CD4-positive, alpha-beta T cell treated with Interleukin-15 for 1 hour (primary cell): Measurements from ENCODE around the gene ASAP2.

Experiments
- DNase-seq: peaks from one replicate; pipeline ENCODE4 v3.0.0-alpha.2; 2020

ASAP2 gene

DNA sequence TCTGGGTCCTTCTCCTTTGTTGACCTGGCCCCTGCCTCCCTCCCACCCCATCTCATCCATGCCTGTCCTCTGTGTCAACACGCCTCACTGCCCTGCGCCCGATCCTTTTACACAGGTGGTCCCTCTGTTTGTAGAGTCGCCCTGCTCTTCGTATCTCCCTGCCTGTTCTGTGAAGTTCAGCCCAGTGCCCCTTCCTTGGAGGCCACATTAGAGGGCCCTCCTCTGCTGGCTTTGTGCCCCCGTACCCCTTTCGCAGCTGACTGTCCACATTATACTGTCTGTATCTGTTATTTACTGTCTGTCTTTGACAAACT is 25.5 kb downstream of the ASAP2 start:
- DNase-seq = no peak

DNA sequence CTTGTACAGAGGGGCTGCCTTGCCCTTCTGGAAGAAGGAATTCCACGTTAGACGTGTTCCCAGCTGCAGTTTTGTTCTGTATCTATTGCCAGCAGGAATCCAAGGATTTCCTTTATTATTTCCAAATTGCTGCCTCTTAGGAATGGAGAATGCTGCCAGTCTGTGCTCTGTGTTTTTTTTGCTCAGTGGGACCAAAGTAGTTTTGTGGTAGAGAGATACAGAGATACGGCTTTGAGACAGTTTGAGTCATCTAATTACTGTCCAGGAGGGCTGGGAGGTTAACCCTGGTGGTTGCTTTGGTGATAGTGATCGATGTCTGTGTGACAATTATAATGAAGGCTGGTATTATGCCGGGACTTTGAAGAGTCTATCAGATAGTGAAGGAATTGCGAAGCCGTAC is 26.3 kb downstream of the ASAP2 start:
- DNase-seq = no peak

DNA sequence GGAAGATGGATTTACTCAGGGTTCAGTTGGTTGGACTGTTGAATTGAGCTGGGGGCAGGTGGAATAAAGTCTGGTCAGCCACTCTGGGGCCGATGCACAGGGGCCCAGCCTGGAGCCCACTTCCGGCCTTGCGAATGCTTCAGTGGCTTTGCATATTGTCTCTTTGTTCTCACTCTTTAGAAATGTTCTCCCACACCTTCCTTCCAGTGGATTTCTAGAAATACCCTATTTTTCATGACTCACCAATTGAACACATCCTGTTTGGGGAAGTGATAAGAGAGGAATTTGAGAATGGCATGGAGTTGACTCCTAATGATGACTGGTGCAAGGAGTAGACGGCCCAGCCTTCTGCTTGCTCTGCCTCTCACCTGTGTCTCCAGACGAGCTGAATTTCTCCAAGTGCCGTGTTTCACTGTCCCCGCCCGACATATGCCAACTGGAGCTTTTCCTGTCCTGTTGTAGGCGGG is 28.1 kb downstream of the ASAP2 start:
- DNase-seq = no peak

DNA sequence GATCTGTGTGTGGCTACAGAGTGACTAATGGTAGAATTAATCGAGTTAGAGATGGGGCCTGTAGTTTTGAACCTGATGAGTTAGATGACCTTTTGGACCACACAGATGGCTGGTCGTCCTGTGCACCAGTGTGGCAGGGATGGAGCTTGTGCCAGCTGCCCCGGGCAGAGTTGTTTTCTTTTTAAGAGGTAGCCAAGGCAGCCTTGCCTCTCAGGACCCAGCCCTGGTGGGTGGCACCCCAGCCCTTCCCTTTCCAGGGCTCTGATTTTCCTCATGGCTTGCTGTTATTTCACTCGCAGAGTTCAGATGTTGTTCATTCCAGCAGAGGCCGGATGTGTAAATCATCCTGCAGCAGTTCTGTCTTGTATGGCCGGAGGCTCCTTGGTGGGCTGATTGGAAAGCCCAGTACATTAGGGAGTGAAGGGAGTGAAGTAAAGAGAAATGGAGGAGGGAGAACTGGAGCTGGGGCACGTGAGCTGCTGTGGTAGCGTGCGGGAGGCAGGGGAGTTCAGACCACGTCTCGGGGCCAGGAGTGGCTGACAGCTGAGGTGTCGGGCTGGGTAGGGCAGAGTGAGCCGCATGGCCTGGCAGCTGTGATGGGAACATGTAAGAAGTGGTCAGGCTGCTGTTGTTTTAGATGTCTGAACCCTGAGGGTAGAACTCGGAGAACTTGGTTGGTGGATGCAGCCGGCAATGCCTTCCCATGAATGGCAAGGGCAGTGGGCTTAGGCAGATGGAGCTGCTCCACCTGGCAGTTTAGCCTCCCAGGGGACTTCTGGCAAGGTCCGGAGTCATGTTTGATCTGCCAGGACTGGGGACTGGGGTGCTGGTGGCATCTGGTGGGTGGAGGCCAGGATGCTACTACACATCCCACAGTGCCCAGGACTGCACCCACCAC is 28.8 kb downstream of the ASAP2 start:
- DNase-seq = no peak

GRCh38 chr2:9236045-9236344 is 29.4 kb downstream of the ASAP2 start:
- no peak for DNase-seq

DNA sequence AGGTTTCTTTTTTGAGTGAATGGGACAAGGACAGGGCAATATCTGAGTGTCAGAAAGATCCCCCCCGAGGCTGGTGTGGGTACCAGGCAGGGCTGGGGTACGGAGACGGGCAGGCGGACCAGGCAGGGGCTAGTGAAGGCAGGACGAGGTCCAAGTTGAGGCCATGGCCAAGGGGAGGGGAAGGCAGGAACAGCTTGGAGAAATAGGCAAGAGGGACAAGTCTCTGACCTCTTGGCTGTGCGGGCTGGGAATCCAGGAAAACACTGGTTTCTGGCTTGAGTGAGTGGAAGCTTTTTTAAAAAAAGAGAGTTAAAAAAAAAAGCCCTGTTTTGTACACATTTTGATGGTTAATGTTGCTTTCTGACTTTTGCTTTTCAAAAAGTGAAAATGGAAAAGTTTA is 30.3 kb downstream of the ASAP2 start:
- DNase-seq = no peak

GRCh38 chr2:9237831-9238230 is 31.2 kb downstream of the ASAP2 start:
- no peak for DNase-seq

GRCh38 chr2:9238591-9239326 is 32.1 kb downstream of the ASAP2 start:
- DNase-seq = no peak

DNA sequence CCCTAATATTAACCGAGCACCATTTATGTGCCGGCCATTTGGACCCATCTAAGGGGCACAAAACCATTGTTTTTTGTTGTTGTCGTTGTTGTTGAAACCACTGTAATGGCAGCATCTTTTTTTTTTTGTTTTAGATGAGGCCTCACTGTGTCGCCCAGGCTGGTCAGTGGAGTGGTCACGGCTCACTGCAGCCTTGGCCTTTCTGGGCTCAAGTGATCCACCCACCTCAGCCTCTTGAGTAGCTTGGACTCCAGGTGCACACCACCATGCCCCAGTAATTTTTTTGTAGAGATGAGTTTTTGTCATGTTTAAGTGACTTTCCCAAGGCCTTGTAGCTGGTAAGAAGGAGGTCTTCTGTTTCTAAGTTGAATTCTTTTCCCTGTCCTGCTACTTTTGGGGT is 33.0 kb downstream of the ASAP2 start:
- DNase-seq = no peak

GRCh38 chr2:9240745-9241144 is 34.1 kb downstream of the ASAP2 start:
- DNase-seq = no peak

- DNase-seq = no peak
Measured at GRCh38 chr2:9241233-9241632, 34.6 kb downstream of the ASAP2 start.

GRCh38 chr2:9243357-9243756 is 36.7 kb downstream of the ASAP2 start:
- no peak for DNase-seq

DNA sequence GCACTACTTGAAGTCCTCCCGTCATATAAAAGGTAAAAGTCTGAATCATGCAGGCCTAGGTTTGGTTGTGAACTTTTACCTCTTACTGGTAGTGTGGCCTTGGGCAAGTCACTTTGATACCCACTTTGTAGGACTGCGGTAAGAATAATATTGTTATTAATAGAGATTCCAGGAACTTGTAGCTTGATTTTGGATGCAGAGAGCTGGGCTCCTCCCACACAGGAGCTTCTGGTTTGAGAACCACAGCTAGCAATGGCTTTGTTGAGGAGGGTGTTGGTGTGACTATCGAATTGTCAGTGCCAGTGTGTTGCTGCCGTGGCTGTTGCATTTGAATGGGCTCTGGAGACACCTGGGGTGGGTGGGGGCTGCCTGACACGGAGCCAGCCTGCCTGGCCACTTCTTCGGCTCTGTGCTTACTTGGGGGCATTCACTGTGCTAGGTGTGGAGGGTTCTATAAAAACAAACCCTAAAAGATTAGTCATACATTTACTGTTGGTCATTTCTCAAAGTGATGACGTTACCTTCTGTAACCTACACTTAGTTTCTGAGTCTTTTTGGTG is 38.5 kb downstream of the ASAP2 start:
- DNase-seq = no peak

DNA sequence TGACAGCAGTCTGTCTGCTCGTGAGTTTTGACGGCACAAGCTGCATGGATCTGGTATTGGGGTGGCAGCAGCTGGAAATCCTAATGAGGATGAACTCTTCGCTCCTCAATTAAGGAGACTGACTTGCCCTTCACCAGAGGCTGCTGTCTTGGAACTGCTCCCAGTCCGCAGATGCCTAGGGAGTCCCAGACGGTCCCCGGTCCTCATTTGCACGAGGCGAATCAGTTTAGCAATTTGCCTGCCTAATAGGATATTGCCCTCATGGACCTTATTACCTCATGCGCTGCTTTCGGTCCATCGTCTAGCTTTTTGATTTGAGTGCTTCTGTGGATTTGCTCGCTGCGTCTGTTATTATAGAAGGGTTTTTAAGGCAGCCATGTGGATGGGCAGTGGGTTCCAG is 40.6 kb downstream of the ASAP2 start:
- DNase-seq = no peak

DNA sequence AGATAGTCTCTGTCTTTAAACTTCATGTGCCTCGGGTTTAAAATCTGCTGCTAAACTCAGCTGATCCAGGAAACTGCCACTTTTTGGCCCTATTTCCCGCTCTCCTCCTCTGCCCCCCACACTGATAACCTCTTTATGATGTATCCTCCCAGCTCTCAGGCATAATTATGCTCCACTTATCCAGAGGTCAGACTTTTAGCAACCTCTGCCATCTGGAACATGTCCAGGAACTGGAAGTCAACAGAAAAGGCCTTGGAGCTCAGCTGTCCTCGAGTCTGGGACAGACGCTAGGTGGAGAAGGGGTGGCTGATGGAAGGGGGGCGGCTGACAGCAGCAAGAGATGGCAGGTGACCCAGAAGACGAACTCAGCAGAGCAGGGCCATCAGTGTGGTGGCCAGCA is 41.2 kb downstream of the ASAP2 start:
- no peak for DNase-seq

- no peak for DNase-seq
Measured at GRCh38 chr2:9248363-9248762, 41.8 kb downstream of the ASAP2 start.

DNA sequence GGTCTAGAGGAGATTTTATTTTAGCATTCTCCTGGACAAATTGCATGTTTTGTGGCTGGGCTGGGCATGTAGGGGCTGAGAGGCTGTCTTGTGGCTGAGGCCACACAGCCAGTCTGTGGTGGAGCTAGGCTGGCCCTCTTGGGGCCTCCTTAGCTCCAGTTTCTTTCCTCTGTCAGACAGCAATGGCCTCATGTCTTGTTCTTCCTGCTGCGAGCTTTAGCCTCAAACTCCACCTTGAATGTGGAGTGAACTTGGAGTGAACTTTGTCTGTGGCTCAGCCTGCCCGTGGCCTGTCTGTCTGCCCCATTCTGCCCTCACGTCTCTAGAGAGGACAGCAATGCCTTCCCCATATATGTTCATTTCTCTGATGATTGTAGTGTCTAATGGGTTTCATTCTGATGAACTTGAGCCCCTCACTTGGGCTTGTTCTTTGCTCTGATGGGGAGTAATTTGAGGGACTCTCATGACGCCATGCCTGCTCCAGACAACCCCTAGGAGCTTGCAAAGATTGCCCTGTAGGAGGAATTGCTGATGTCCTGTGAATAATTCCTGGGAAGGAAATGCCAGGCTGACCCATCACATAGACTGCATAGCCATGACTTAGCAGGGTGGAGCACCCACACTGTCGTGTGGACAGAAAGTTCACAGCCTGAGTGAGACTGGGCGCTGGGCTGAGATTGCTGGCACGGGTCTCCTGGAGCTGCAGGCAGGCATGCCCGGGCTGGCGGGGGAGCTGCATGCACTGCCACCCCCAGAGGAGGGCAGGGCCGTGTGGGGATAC is 42.6 kb downstream of the ASAP2 start:
- DNase-seq = no peak

GRCh38 chr2:9250091-9250490 is 43.5 kb downstream of the ASAP2 start:
- DNase-seq = no peak

GRCh38 chr2:9250498-9251153 is 44.0 kb downstream of the ASAP2 start:
- no peak for DNase-seq

DNA sequence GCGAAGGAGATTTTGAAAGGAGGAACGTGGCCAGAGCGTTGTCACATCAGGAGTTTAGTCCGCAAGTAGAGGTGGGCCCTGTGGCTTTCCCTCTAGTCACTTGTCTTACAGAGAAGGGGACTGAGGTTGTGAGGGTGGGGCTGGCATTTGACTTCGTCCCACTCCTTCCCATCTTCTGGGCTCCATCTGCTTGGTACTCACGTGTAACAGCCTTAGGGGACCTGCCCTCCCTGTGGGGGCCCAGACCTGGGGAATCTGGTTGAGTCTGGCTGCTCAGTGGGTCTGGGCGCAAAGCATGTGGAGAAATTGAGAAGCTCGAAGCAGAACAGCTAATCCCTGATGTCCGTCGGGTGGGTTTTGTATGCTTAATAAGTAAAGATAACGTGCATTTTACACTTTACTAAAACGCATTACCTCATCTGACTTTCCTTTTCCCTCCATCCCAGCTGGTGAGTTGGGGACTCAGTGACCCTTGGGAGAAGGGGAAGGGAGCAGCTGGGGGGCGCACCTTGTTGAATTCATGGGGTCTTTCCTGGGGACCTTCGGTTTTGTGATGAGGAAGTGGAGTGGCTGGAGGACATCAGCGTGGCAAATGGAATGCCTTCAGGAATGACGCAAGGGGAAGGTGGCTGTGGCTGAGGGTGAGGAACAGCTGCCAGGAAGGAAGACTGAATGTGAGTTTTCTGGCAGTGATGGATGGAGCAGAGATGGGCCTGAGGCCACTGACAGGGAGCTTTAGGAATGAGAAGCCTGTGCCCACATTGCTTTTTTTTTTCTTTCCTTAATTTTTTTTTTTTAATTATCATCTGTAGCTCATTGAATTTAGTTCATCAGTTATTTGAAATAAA is 44.8 kb downstream of the ASAP2 start:
- DNase-seq = no peak

DNA sequence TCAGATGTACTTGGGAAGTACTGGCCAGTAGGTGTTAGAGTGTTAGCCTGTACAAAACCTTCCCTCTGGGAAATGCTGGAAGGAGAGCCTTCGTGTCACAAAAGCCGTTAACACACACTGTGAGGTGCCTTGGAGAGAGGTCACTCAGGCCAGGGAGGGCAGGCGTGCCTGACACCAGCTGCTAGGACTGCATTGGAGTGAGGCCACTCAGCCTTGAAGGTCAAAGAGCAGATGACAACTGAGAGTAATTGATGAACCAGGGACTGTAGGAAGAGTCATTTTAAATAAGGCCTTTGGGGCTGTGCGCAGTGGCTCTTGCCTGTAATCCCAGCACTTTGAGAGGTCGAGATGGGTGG is 45.4 kb downstream of the ASAP2 start:
- DNase-seq = no peak

- no peak for DNase-seq
Measured at GRCh38 chr2:9255416-9255815, 48.8 kb downstream of the ASAP2 start.
